HepG2 (cell line): ENCODE data around the gene TEX19. TPM values are rescaled to one million over a fixed set of nuclear protein-coding genes. Genes with fewer than 3 reads are reported as not detected.

Source experiments
- KDM2A ChIP-seq: sonication (generic); formaldehyde crosslinking; IDR thresholded peaks from 2 replicates; pipeline ENCODE4 v1.4.0; 2020; ENCODE audit warnings: low read depth, missing genetic modification reagents, borderline replicate concordance
- MTA3 ChIP-seq: sonication (generic); formaldehyde crosslinking; IDR thresholded peaks from 2 replicates; pipeline ENCODE4 v1.4.0; 2020; ENCODE audit warnings: missing genetic modification reagents
- MXI1 ChIP-seq: IDR thresholded peaks from 3 replicates; pipeline ENCODE4 v1.6.1; 2012; ENCODE audit warnings: low read depth, low read length, inconsistent platforms, borderline replicate concordance
- PLRG1 ChIP-seq: fragments of 450-650 bp; conservative IDR thresholded peaks from 2 replicates; pipeline ENCODE4 v1.6.1; 2016
- POLR2AphosphoS2 ChIP-seq: IDR thresholded peaks from 2 replicates; pipeline ENCODE4 v1.6.1; 2011; ENCODE audit warnings: low read depth, low read length, improper control_type of control experiment
- RORA ChIP-seq: sonication (generic); formaldehyde crosslinking; IDR thresholded peaks from 2 replicates; pipeline ENCODE4 v1.5.0; 2020; ENCODE audit warnings: mild to moderate bottlenecking, missing genetic modification reagents, moderate library complexity
- SMARCE1 ChIP-seq: fragments of 450-650 bp; IDR thresholded peaks from 2 replicates; pipeline ENCODE4 v1.6.1; 2017; ENCODE audit warnings: borderline replicate concordance
- ZNF205 ChIP-seq: IDR thresholded peaks from 2 replicates; pipeline ENCODE4 v1.6.1; 2018; ENCODE audit warnings: missing biosample characterization, missing genetic modification reagents
- ZNF3 ChIP-seq: IDR thresholded peaks from 2 replicates; pipeline ENCODE4 v1.7.0; 2017; ENCODE audit warnings: inconsistent platforms
- ZNF337 ChIP-seq: sonication (generic); formaldehyde crosslinking; IDR thresholded peaks from 2 replicates; pipeline ENCODE4 v1.5.1; 2020; ENCODE audit warnings: missing genetic modification reagents, low read depth, mild to moderate bottlenecking, borderline replicate concordance
- ZNF441 ChIP-seq: sonication (generic); formaldehyde crosslinking; IDR thresholded peaks from 2 replicates; pipeline ENCODE4 v1.7.0; 2021; ENCODE audit warnings: missing genetic modification reagents, borderline replicate concordance
- ZNF564 ChIP-seq: sonication (generic); formaldehyde crosslinking; IDR thresholded peaks from 2 replicates; pipeline ENCODE4 v1.8.1; 2023; ENCODE audit warnings: mild to moderate bottlenecking, missing genetic modification reagents
- ZNF607 ChIP-seq: sonication (generic); formaldehyde crosslinking; IDR thresholded peaks from 2 replicates; pipeline ENCODE4 v1.5.1; 2020; ENCODE audit warnings: missing genetic modification reagents, mild to moderate bottlenecking, borderline replicate concordance
- ZNF670 ChIP-seq: sonication (generic); formaldehyde crosslinking; IDR thresholded peaks from 2 replicates; pipeline ENCODE4 v1.8.0; 2022; ENCODE audit warnings: mild to moderate bottlenecking, missing genetic modification reagents, borderline replicate concordance
- ZNF879 ChIP-seq: sonication (generic); formaldehyde crosslinking; IDR thresholded peaks from 2 replicates; pipeline ENCODE4 v1.8.1; 2023; ENCODE audit warnings: missing genetic modification reagents
- polyA plus RNA-seq, 8 experiments: library from polyadenylated mRNA; depleted of rRNA in 3 of 8; stranded (reverse) in 7 of 8; unstranded in 1 of 8; fragments of >200 nt; fragmentation: Illumina TruSeq in 4 of 8; extraction: Trizol in 4 of 8; gene quantifications; 2 replicates each; pipeline versions ENCODE4 v1.2.1 to v1.2.3, GENCODE V29; 2011 to 2016; ENCODE audit warnings: low read depth in 4 of 8, missing spikeins in 1 of 8, mixed read lengths in 1 of 8; ENCODE audit not compliant: insufficient read depth in 1 of 8
- total RNA-seq, 5 experiments: library from RNA; depleted of rRNA; stranded (reverse); fragments of >200 nt; fragmentation: Illumina TruSeq; extraction: Trizol; gene quantifications; 2 replicates each; pipeline ENCODE4 v1.2.3, GENCODE V29; 2016; ENCODE audit warnings: low read depth in 1 of 5
- TF ChIP-seq, protein P1 (sequence below): sonication (generic); formaldehyde crosslinking; IDR thresholded peaks from 2 replicates; pipeline ENCODE4 v1.8.0; 2022; ENCODE audit warnings: low read depth, missing genetic modification reagents
- TF ChIP-seq, protein P2 (sequence below): sonication (generic); formaldehyde crosslinking; IDR thresholded peaks from 2 replicates; pipeline ENCODE4 v1.4.0; 2020; ENCODE audit warnings: missing genetic modification reagents
- TF ChIP-seq, protein P3 (sequence below): sonication (generic); formaldehyde crosslinking; IDR thresholded peaks from 2 replicates; pipeline ENCODE4 v1.8.1; 2023; ENCODE audit warnings: mild to moderate bottlenecking, missing genetic modification reagents
- TF ChIP-seq, protein P4 (sequence below): sonication (generic); formaldehyde crosslinking; IDR thresholded peaks from 2 replicates; pipeline ENCODE4 v1.4.0; 2020; ENCODE audit warnings: missing genetic modification reagents; ENCODE audit errors: not compliant biosample characterization
- TF ChIP-seq, protein P5 (sequence below): sonication (generic); formaldehyde crosslinking; IDR thresholded peaks from 2 replicates; pipeline ENCODE4 v1.8.0; 2022; ENCODE audit warnings: mild to moderate bottlenecking, missing genetic modification reagents
- TF ChIP-seq, protein P6 (sequence below): sonication (generic); formaldehyde crosslinking; IDR thresholded peaks from 2 replicates; pipeline ENCODE4 v1.8.1; 2023; ENCODE audit warnings: mild to moderate bottlenecking, missing genetic modification reagents, borderline replicate concordance
- TF ChIP-seq, protein P7 (sequence below): sonication (generic); formaldehyde crosslinking; IDR thresholded peaks from 2 replicates; pipeline ENCODE4 v1.5.1; 2020; ENCODE audit warnings: missing genetic modification reagents, mild to moderate bottlenecking, borderline replicate concordance

TEX19 gene
- total and polyA plus RNA-seq, 2 of the 13 experiments (the other 11 are each of a cell fraction or from before 2014, with no cell fraction given) = 1.3 to 6.0 TPM

DNA sequence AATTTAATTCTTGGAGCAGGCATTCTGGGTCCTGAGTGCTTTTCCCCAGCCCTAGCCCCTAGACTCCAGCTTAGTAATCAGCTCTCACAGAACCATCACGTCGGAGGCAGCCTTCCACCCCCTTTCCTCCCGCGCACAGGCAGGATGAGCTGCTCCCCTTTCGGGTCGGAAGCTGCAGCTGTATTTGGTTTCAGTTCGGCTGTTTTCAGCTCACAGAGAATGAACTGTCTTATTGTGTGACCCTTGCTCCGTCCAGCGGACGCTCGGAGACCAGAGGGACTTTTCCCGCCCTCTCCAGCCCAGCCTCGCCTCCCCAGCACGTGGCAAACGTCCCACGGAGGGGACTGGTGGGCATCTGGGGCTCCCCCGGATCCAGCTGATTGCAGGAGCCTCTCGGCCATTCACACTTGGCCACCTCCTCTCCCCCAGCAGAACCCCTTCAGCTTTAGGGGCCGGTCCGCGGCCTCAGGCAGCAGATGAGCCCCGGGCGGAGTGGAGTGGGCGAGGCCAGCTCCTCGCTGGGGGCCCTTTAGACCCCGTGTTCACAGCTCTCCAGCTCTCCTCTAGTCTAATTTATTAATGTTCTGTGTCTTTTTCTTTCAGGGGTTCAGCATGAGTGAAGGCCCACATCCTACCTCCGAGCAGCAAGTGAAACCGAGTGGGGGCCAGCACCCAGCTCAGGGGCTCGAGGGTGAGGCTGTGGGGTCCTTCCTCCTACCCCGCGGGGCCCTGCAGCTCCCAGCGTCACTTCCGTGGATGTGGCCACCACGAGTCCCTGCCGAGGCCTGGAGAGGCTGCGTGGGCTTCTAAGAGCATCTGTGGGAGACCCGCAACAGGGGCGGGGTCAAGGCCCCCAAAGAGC lies 11.7 kb downstream of the TEX19 start (continued):
- TF ChIP-seq ZNF670 = peak; percentile 83; the same call in 1 of the 2 replicates
- TF ChIP-seq, protein P1, sequence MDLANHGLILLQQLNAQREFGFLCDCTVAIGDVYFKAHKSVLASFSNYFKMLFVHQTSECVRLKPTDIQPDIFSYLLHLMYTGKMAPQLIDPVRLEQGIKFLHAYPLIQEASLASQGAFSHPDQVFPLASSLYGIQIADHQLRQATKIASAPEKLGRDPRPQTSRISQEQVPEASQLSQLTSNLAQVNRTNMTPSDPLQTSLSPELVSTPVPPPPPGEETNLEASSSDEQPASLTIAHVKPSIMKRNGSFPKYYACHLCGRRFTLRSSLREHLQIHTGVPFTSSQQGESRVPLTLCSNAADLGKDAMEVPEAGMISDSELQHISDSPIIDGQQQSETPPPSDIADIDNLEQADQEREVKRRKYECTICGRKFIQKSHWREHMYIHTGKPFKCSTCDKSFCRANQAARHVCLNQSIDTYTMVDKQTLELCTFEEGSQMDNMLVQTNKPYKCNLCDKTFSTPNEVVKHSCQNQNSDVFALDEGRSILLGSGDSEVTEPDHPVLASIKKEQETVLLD (CRISPR knock-in tag) = no peak
- no peak for TF ChIP-seq POLR2AphosphoS2
- TF ChIP-seq ZNF205 = peak; percentile 90
- no peak for TF ChIP-seq SMARCE1
- TF ChIP-seq, protein P2, sequence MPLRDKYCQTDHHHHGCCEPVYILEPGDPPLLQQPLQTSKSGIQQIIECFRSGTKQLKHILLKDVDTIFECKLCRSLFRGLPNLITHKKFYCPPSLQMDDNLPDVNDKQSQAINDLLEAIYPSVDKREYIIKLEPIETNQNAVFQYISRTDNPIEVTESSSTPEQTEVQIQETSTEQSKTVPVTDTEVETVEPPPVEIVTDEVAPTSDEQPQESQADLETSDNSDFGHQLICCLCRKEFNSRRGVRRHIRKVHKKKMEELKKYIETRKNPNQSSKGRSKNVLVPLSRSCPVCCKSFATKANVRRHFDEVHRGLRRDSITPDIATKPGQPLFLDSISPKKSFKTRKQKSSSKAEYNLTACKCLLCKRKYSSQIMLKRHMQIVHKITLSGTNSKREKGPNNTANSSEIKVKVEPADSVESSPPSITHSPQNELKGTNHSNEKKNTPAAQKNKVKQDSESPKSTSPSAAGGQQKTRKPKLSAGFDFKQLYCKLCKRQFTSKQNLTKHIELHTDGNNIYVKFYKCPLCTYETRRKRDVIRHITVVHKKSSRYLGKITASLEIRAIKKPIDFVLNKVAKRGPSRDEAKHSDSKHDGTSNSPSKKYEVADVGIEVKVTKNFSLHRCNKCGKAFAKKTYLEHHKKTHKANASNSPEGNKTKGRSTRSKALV = peak; percentile 91
- TF ChIP-seq, protein P3, sequence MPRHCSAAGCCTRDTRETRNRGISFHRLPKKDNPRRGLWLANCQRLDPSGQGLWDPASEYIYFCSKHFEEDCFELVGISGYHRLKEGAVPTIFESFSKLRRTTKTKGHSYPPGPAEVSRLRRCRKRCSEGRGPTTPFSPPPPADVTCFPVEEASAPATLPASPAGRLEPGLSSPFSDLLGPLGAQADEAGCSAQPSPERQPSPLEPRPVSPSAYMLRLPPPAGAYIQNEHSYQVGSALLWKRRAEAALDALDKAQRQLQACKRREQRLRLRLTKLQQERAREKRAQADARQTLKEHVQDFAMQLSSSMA (CRISPR knock-in tag) = peak; percentile 86; the same call in 1 of the 2 replicates
- TF ChIP-seq, protein P4, sequence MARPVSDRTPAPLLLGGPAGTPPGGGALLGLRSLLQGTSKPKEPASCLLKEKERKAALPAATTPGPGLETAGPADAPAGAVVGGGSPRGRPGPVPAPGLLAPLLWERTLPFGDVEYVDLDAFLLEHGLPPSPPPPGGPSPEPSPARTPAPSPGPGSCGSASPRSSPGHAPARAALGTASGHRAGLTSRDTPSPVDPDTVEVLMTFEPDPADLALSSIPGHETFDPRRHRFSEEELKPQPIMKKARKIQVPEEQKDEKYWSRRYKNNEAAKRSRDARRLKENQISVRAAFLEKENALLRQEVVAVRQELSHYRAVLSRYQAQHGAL (CRISPR knock-in tag) = no peak
- no peak for TF ChIP-seq MXI1
- TF ChIP-seq KDM2A (CRISPR knock-in tag) = peak; percentile 67
- no peak for TF ChIP-seq ZNF337
- TF ChIP-seq ZNF879 (CRISPR knock-in tag) = peak; percentile 76; the same call in 1 of the 2 replicates
- TF ChIP-seq, protein P5, sequence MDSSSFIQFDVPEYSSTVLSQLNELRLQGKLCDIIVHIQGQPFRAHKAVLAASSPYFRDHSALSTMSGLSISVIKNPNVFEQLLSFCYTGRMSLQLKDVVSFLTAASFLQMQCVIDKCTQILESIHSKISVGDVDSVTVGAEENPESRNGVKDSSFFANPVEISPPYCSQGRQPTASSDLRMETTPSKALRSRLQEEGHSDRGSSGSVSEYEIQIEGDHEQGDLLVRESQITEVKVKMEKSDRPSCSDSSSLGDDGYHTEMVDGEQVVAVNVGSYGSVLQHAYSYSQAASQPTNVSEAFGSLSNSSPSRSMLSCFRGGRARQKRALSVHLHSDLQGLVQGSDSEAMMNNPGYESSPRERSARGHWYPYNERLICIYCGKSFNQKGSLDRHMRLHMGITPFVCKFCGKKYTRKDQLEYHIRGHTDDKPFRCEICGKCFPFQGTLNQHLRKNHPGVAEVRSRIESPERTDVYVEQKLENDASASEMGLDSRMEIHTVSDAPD (CRISPR knock-in tag) = no peak
- TF ChIP-seq MTA3 (CRISPR knock-in tag) = no peak
- TF ChIP-seq PLRG1 = no peak
- TF ChIP-seq, protein P6, sequence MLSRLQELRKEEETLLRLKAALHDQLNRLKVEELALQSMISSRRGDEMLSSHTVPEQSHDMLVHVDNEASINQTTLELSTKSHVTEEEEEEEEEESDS (CRISPR knock-in tag) = no peak
- peak; percentile 95 for TF ChIP-seq ZNF607 (CRISPR knock-in tag)
- TF ChIP-seq, protein P7, sequence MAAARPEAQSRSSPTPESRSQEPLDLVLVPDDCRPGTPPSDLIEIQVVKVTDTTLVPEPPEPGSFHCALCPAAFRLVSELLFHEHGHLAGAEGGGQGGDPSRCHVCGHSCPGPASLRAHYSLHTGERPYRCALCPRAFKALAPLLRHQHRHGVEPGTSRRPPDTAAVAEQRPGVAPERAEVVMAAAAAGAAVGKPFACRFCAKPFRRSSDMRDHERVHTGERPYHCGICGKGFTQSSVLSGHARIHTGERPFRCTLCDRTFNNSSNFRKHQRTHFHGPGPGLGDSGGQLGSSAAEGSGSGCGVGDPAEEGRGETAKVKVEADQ = peak; percentile 92; the same call in 1 of the 2 replicates
- TF ChIP-seq ZNF441 (CRISPR knock-in tag) = peak; percentile 94
- TF ChIP-seq ZNF564 (CRISPR knock-in tag) = peak; percentile 74; the same call in 1 of the 2 replicates
- TF ChIP-seq ZNF3 (CRISPR knock-in tag) = no peak
- TF ChIP-seq RORA (CRISPR knock-in tag) = no peak
